ENCODE data around the gene SKOR1. TPM values are rescaled to one million over a fixed set of nuclear protein-coding genes. Genes with fewer than 3 reads are reported as not detected.

Gene SKOR1
- total RNA-seq, 1 experiment from 2014 or later = 0.13 TPM

- CTCF ChIA-PET = interaction anchor here (0.7 kb wide), 1 partner anchor 948 kb away, joined by 3 read pairs; no protein-coding TSS in a partner anchor
- Histone ChIP-seq H3K27me3 (ENCODE audit: insufficient read depth, low read depth) (no peaks in the 10 kb centered on the region), H3K9me2 (ENCODE audit: insufficient read depth) (no peaks in the 10 kb centered on the region), H3K27ac (no peak overlapping the region), H4K20me1 (ENCODE audit: insufficient read depth) (no peaks in the 10 kb centered on the region), H2AFZ (no peak overlapping the region), H3K4me2 (no peak overlapping the region), H3K79me2 (ENCODE audit: low read depth) (no peaks in the 10 kb centered on the region), H3K9me3 (ENCODE audit: insufficient read depth, low read depth) (no peaks in the 10 kb centered on the region), H3K4me3 (no peak overlapping the region), H3F3A (ENCODE audit: insufficient read depth, low read depth) (no peaks in the 10 kb centered on the region), H3K36me3 (ENCODE audit: low read depth) (no peaks in the 10 kb centered on the region), H3K4me1 (replicated peaks; ENCODE audit: insufficient read depth) (no peaks in the 10 kb centered on the region)
- POLR2A ChIA-PET (ENCODE audit: unreplicated experiment) = no interaction called here
- BruUV-seq (replicated peaks) = no TSS peak
- intact Hi-C loops (cut with micrococcal nuclease; ENCODE audit: unreplicated experiment) = no loop called here
- TF ChIP-seq CTCF (conservative IDR thresholded peaks at IDR 0.05) = no peak
- no peak for TF ChIP-seq EZH2 (IDR thresholded peaks at IDR 0.05; ENCODE audit: low read depth)
- DNase-seq = no peak
Measured at GRCh38 chr15:67806536-67806935, 18.8 kb upstream of the SKOR1 start.

- ChIA-PET CTCF (interaction anchor here (0.7 kb wide), 1 partner anchor 949 kb away, joined by 3 read pairs; no protein-coding TSS in a partner anchor), POLR2A (ENCODE audit: unreplicated experiment) (no interaction called here)
- H3K36me3 ChIP-seq (ENCODE audit: low read depth) = no peaks in the 10 kb centered on the region
- no peaks in the 10 kb centered on the region for H3K79me2 ChIP-seq (ENCODE audit: low read depth)
- TF ChIP-seq EZH2 (IDR thresholded peaks at IDR 0.05; ENCODE audit: low read depth) = no peak
- TF ChIP-seq CTCF (conservative IDR thresholded peaks at IDR 0.05) = no peak
- no peaks in the 10 kb centered on the region for H4K20me1 ChIP-seq (ENCODE audit: insufficient read depth)
- H3K4me2 ChIP-seq = no peak overlapping the region
- no peaks in the 10 kb centered on the region for H3K27me3 ChIP-seq (ENCODE audit: insufficient read depth, low read depth)
- H3K27ac ChIP-seq = no peak overlapping the region
- DNase-seq = no peak
- H3K9me2 ChIP-seq (ENCODE audit: insufficient read depth) = no peaks in the 10 kb centered on the region
- no peaks in the 10 kb centered on the region for H3F3A ChIP-seq (ENCODE audit: insufficient read depth, low read depth)
- H3K9me3 ChIP-seq (ENCODE audit: insufficient read depth, low read depth) = no peaks in the 10 kb centered on the region
- no peak overlapping the region for H2AFZ ChIP-seq
- intact Hi-C loops (cut with micrococcal nuclease; ENCODE audit: unreplicated experiment) = no loop called here
- no peaks in the 10 kb centered on the region for H3K4me1 ChIP-seq (replicated peaks; ENCODE audit: insufficient read depth)
- BruUV-seq (replicated peaks) = no TSS peak
- no peak overlapping the region for H3K4me3 ChIP-seq
Measured at GRCh38 chr15:67807141-67807540, 18.2 kb upstream of the SKOR1 start.

- Histone ChIP-seq H3K27ac (no peak overlapping the region), H3K9me3 (ENCODE audit: insufficient read depth, low read depth) (no peaks in the 10 kb centered on the region), H3F3A (ENCODE audit: insufficient read depth, low read depth) (no peaks in the 10 kb centered on the region), H3K4me2 (no peak overlapping the region), H3K79me2 (ENCODE audit: low read depth) (no peaks in the 10 kb centered on the region), H3K27me3 (ENCODE audit: insufficient read depth, low read depth) (no peaks in the 10 kb centered on the region), H3K36me3 (ENCODE audit: low read depth) (no peaks in the 10 kb centered on the region), H2AFZ (no peak overlapping the region), H3K9me2 (ENCODE audit: insufficient read depth) (no peaks in the 10 kb centered on the region), H4K20me1 (ENCODE audit: insufficient read depth) (no peaks in the 10 kb centered on the region), H3K4me3 (no peak overlapping the region), H3K4me1 (replicated peaks; ENCODE audit: insufficient read depth) (no peaks in the 10 kb centered on the region)
- no peak for DNase-seq
- BruUV-seq (replicated peaks) = no TSS peak
- CTCF ChIA-PET = no interaction called here
- intact Hi-C loops (cut with micrococcal nuclease; ENCODE audit: unreplicated experiment) = no loop called here
- TF ChIP-seq EZH2 (IDR thresholded peaks at IDR 0.05; ENCODE audit: low read depth) (no peak), CTCF (conservative IDR thresholded peaks at IDR 0.05) (no peak)
- POLR2A ChIA-PET (ENCODE audit: unreplicated experiment) = no interaction called here
Measured at GRCh38 chr15:67807836-67808235, 17.5 kb upstream of the SKOR1 start.

All from PC-9 (cell line).